Endothelial cell of umbilical vein (primary cell): ENCODE results near the gene TSPAN18. TPM values are rescaled to one million over a fixed set of nuclear protein-coding genes. Genes with fewer than 3 reads are reported as not detected.

Source experiments
- BruUV-seq: library from RNA; stranded (reverse); fragments of 400-500 nt; replicated peaks from 2 replicates; lab custom pipeline; 2021; lab: Mats Ljungman, UMichigan
- CTCF ChIA-PET: fragments of 300-600, 350-600 bp; sonication (Branson Sonifier 250); formaldehyde crosslinking; loops from one replicate; lab custom pipeline; 2021; ENCODE audit warnings: antibody characterized with exemption, inconsistent platforms; lab: Charles Lee
- POLR2A ChIA-PET: fragments of 300-600, 350-600 bp; sonication (Branson Sonifier 250); formaldehyde crosslinking; loops from one replicate; lab custom pipeline; 2021; ENCODE audit warnings: antibody characterized with exemption, inconsistent platforms; lab: Charles Lee
- DNase-seq: peaks from one replicate; pipeline ENCODE4 v3.0.0-alpha.2; 2011; ENCODE audit warnings: low read depth, low spot score
- FAIRE-seq: peaks from 2 replicates; lab custom pipeline; 2011; peaks lifted over from hg19 to GRCh38; lab: Jason Lieb, UNC
- H2AFZ ChIP-seq: 2 replicates; pipeline ENCODE4 v1.6.0; 2012; ENCODE audit warnings: low read depth, low read length, control low read depth, inconsistent platforms
- H3K27ac ChIP-seq: 2 replicates; pipeline ENCODE4 v1.5.1; 2011; ENCODE audit warnings: low read depth, mild to moderate bottlenecking, control low read depth, low read length, moderate library complexity; ENCODE audit not compliant: insufficient read depth
- H3K27me3 ChIP-seq, 2 experiments: 2 replicates each; pipeline versions ENCODE4 v1.6.0 to v1.6.1; 2011; ENCODE audit warnings: low read length in 2 of 2, mixed read lengths in 1 of 2; ENCODE audit not compliant: control insufficient read depth in 2 of 2, insufficient read depth in 2 of 2
- H3K36me3 ChIP-seq, 2 experiments: 2 replicates in 1 of 2; 3 replicates in 1 of 2; pipeline ENCODE4 v1.5.1; 2011; ENCODE audit warnings: low read length in 2 of 2, mild to moderate bottlenecking in 1 of 2, moderate library complexity in 1 of 2; ENCODE audit not compliant: control insufficient read depth in 2 of 2, insufficient read depth in 2 of 2; ENCODE audit errors: extremely low read depth in 1 of 2
- H3K4me1 ChIP-seq: 3 replicates; pipeline ENCODE4 v1.5.1; 2011; ENCODE audit warnings: mild to moderate bottlenecking, low read length; ENCODE audit not compliant: control insufficient read depth, insufficient read depth; ENCODE audit errors: extremely low read depth
- H3K4me2 ChIP-seq: 2 replicates; pipeline ENCODE4 v1.6.1; 2011; ENCODE audit warnings: low read length, control low read depth, mixed read lengths; ENCODE audit not compliant: insufficient read depth
- H3K4me3 ChIP-seq, 3 experiments: fragments of 200-600 bp in 1 of 3; sonication (generic), shearing (Covaris generic) in 1 of 3; replicated peaks in 1 of 3; 2 replicates each; pipeline ENCODE4 v1.5.1; 2011 to 2016; ENCODE audit warnings: control low read depth in 3 of 3, low read length in 3 of 3, mild to moderate bottlenecking in 2 of 3, inconsistent platforms in 1 of 3, low read depth in 1 of 3, moderate library complexity in 1 of 3; ENCODE audit not compliant: insufficient read depth in 1 of 3
- H3K79me2 ChIP-seq: 2 replicates; pipeline ENCODE4 v1.6.0; 2012; ENCODE audit warnings: low read length, inconsistent platforms; ENCODE audit not compliant: control insufficient read depth, insufficient read depth
- H3K9ac ChIP-seq: replicated peaks from 2 replicates; pipeline ENCODE3; 2011; ENCODE audit warnings: low read length, control low read depth; ENCODE audit not compliant: insufficient read depth; ENCODE audit errors: extremely low read depth
- H3K9me1 ChIP-seq: replicated peaks from 3 replicates; pipeline ENCODE4 v1.6.0; 2011; ENCODE audit warnings: mild to moderate bottlenecking, low read length; ENCODE audit not compliant: control insufficient read depth, insufficient read depth; ENCODE audit errors: extremely low read depth
- H3K9me3 ChIP-seq: replicated peaks from 2 replicates; pipeline ENCODE4 v1.5.1; 2012; ENCODE audit warnings: low read length, inconsistent platforms; ENCODE audit not compliant: control insufficient read depth, insufficient read depth
- H4K20me1 ChIP-seq: replicated peaks from 2 replicates; pipeline ENCODE3; 2011; ENCODE audit warnings: mild to moderate bottlenecking, low read length; ENCODE audit not compliant: control insufficient read depth, insufficient read depth; ENCODE audit errors: extremely low read depth
- EZH2 ChIP-seq: IDR thresholded peaks from 2 replicates; pipeline ENCODE4 v1.6.1; 2012; ENCODE audit warnings: borderline replicate concordance, low read depth, mild to moderate bottlenecking, moderate library complexity, low read length, inconsistent platforms; ENCODE audit not compliant: severe bottlenecking
- FOS ChIP-seq: IDR thresholded peaks from 2 replicates; pipeline ENCODE4 v1.6.1; 2011; ENCODE audit warnings: mild to moderate bottlenecking, low read length, moderate library complexity, borderline replicate concordance; ENCODE audit not compliant: insufficient read depth
- GATA2 ChIP-seq: IDR thresholded peaks from 2 replicates; pipeline ENCODE4 v1.7.0; 2011; ENCODE audit warnings: low read depth, mild to moderate bottlenecking, moderate library complexity, mixed read lengths, low read length; ENCODE audit not compliant: insufficient read length, insufficient read depth
- JUN ChIP-seq: IDR thresholded peaks from 2 replicates; pipeline ENCODE4 v1.6.1; 2011; ENCODE audit warnings: borderline replicate concordance, low read depth; ENCODE audit not compliant: insufficient read length, insufficient read depth
- MYC ChIP-seq: IDR thresholded peaks from one replicate; pipeline ENCODE4 v1.6.1; 2011; ENCODE audit warnings: mild to moderate bottlenecking, low read depth, low read length
- POLR2A ChIP-seq: IDR thresholded peaks from 2 replicates; pipeline ENCODE4 v1.6.1; 2012; ENCODE audit warnings: low read depth, mild to moderate bottlenecking, control low read depth, low read length
- POLR2AphosphoS5 ChIP-seq: IDR thresholded peaks from 2 replicates; pipeline ENCODE4 v1.6.1; 2012; ENCODE audit warnings: low read depth, mild to moderate bottlenecking, control low read depth, low read length, moderate library complexity; ENCODE audit not compliant: insufficient read depth
- dilution Hi-C: fragments of 300-500 bp; cut with MboI; formaldehyde crosslinking; loops from one replicate; pipeline ENCODE4 v1.15.0; 2019; ENCODE audit warnings: low sequenced_read_pairs; ENCODE audit not compliant: extremely low pct_ligation_motif_present
- intact Hi-C: fragments of 100-400 bp; cut with micrococcal nuclease; formaldehyde crosslinking; loops from one replicate; pipeline ENCODE4 v1.10.0; 2022
- polyA plus RNA-seq, 4 experiments: library from polyadenylated mRNA; depleted of rRNA in 3 of 4; stranded (reverse) in 3 of 4; unstranded in 1 of 4; fragments of >200 nt; gene quantifications; 2 replicates each; pipeline versions ENCODE4 v1.2.1 to v1.2.3, GENCODE V29; 2011 to 2012; ENCODE audit warnings: missing spikeins in 1 of 4
- total RNA-seq: library from RNA; stranded (reverse); gene quantifications from 2 replicates; pipeline ENCODE4 v1.2.3, GENCODE V29; 2021
- TF ChIP-seq, protein P1 (sequence below), 2 donors: IDR thresholded peaks; 1 replicate in 1 of 2; 2 replicates in 1 of 2; pipeline ENCODE4 v1.5.1; 2011; ENCODE audit warnings: low read length in 2 of 2, mild to moderate bottlenecking in 2 of 2, moderate library complexity in 2 of 2, control low read depth in 1 of 2, inconsistent platforms in 1 of 2, low read depth in 1 of 2; ENCODE audit not compliant: insufficient read depth in 1 of 2; ENCODE audit errors: extremely low read depth in 1 of 2
- TF ChIP-seq, protein P2 (sequence below): IDR thresholded peaks from 2 replicates; pipeline ENCODE4 v1.6.1; 2011; ENCODE audit not compliant: insufficient read depth, insufficient read length

TSPAN18 gene
- total and polyA plus RNA-seq, 2 donors (not counting 3 experiments of a cell fraction or from before 2014, with no cell fraction given), result 32.2 to 118 TPM

- Histone ChIP-seq H3K9ac (no peak overlapping the region), H4K20me1 (peaks cover 2% of the 10 kb centered on the region), H3K79me2 (no peaks in the 10 kb centered on the region), H3K4me3 (no peak overlapping the region), H3K4me2 (no peak overlapping the region), H3K27me3 (no peaks in the 10 kb centered on the region), H3K9me1 (no peaks in the 10 kb centered on the region), H2AFZ (no peak overlapping the region), H3K9me3 (no peaks in the 10 kb centered on the region), H3K27ac (no peak overlapping the region), H3K36me3 (no peaks in the 10 kb centered on the region), H3K4me1 (peaks cover 3% of the 10 kb centered on the region)
- ChIA-PET CTCF (interaction anchor here (0.9 to 24.5 kb wide), 7 partner anchors 10 to 824 kb away, joined by 3 to 1618 read pairs (median 3); no protein-coding TSS in a partner anchor), POLR2A (no interaction called here)
- dilution Hi-C loops (no loop called here), intact Hi-C loops (no loop called here)
- BruUV-seq, result no TSS peak
- FAIRE-seq (no peak), DNase-seq (no peak)
- TF ChIP-seq EZH2 (no peak), JUN (no peak), POLR2AphosphoS5 (no peak), MYC (no peak), POLR2A (no peak), FOS (no peak), GATA2 (no peak)
- TF ChIP-seq, protein P1, sequence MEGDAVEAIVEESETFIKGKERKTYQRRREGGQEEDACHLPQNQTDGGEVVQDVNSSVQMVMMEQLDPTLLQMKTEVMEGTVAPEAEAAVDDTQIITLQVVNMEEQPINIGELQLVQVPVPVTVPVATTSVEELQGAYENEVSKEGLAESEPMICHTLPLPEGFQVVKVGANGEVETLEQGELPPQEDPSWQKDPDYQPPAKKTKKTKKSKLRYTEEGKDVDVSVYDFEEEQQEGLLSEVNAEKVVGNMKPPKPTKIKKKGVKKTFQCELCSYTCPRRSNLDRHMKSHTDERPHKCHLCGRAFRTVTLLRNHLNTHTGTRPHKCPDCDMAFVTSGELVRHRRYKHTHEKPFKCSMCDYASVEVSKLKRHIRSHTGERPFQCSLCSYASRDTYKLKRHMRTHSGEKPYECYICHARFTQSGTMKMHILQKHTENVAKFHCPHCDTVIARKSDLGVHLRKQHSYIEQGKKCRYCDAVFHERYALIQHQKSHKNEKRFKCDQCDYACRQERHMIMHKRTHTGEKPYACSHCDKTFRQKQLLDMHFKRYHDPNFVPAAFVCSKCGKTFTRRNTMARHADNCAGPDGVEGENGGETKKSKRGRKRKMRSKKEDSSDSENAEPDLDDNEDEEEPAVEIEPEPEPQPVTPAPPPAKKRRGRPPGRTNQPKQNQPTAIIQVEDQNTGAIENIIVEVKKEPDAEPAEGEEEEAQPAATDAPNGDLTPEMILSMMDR (IDR thresholded peaks at IDR 0.05; ENCODE audit: extremely low read depth in 1 of 2, insufficient read depth in 1 of 2, low read depth in 1 of 2, low read length in 2 of 2), result no peak
- TF ChIP-seq, protein P2, sequence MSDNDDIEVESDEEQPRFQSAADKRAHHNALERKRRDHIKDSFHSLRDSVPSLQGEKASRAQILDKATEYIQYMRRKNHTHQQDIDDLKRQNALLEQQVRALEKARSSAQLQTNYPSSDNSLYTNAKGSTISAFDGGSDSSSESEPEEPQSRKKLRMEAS, result no peak
These were observed 221.4 kb downstream of the TSPAN18 start for GRCh38 chr11:44948155-44948554.
